HepG2 (cell line): ENCODE results near the gene COL27A1.

Experiments
- CEBPB ChIP-seq: IDR thresholded peaks from 2 replicates; pipeline ENCODE4 v1.6.1; 2011; ENCODE audit warnings: low read depth, low read length, improper control_type of control experiment, borderline replicate concordance
- CTCF ChIP-seq: sonication (generic); formaldehyde crosslinking; IDR thresholded peaks from 2 replicates; pipeline ENCODE4 v1.5.0; 2020; ENCODE audit warnings: mild to moderate bottlenecking, missing genetic modification reagents, moderate library complexity
- FOXM1 ChIP-seq: sonication (generic); formaldehyde crosslinking; IDR thresholded peaks from 2 replicates; pipeline ENCODE4 v1.5.0; 2020; ENCODE audit warnings: missing genetic modification reagents
- JUND ChIP-seq: sonication (generic); formaldehyde crosslinking; IDR thresholded peaks from 2 replicates; pipeline ENCODE4 v1.8.0; 2022; ENCODE audit warnings: mild to moderate bottlenecking, missing genetic modification reagents
- KAT8 ChIP-seq: IDR thresholded peaks from 2 replicates; pipeline ENCODE4 v1.6.1; 2016; ENCODE audit warnings: missing genetic modification reagents, missing compliant biosample characterization
- MAX ChIP-seq: IDR thresholded peaks from 2 replicates; pipeline ENCODE4 v1.6.1; 2012; ENCODE audit warnings: inconsistent platforms
- MXD1 ChIP-seq: sonication (generic); formaldehyde crosslinking; IDR thresholded peaks from 2 replicates; pipeline ENCODE4 v1.4.0; 2020; ENCODE audit warnings: mild to moderate bottlenecking, missing genetic modification reagents
- MXI1 ChIP-seq: IDR thresholded peaks from 3 replicates; pipeline ENCODE4 v1.6.1; 2012; ENCODE audit warnings: low read depth, low read length, inconsistent platforms, borderline replicate concordance
- POLR2A ChIP-seq, 2 experiments: IDR thresholded peaks; 2 replicates each; pipeline ENCODE4 v1.6.1; 2011; ENCODE audit warnings: low read depth in 2 of 2, low read length in 2 of 2, mild to moderate bottlenecking in 1 of 2, moderate library complexity in 1 of 2; ENCODE audit not compliant: insufficient read depth in 1 of 2
- USF2 ChIP-seq, 2 experiments: sonication (generic) in 1 of 2; formaldehyde crosslinking in 1 of 2; IDR thresholded peaks; 2 replicates each; pipeline versions ENCODE4 v1.5.1 to v1.6.1; 2011 to 2020; ENCODE audit warnings: borderline replicate concordance in 1 of 2, low read depth in 1 of 2, low read length in 1 of 2, mild to moderate bottlenecking in 1 of 2, missing genetic modification reagents in 1 of 2, moderate library complexity in 1 of 2

GRCh38 chr9:114164191-114164794, 9.0 kb downstream of the COL27A1 start:
- TF ChIP-seq USF2 (IDR thresholded peaks at IDR 0.05; ENCODE audit: low read depth, low read length) (no peak), USF2 (CRISPR knock-in tag; IDR thresholded peaks at IDR 0.05; ENCODE audit: borderline replicate concordance) (no peak), POLR2A (IDR thresholded peaks at IDR 0.05; ENCODE audit: insufficient read depth in 1 of 2, low read depth in 2 of 2, low read length in 2 of 2) (no peak), CEBPB (no peak), MXI1 (no peak), JUND (no peak), MXD1 (CRISPR knock-in tag) (no peak), CTCF (CRISPR knock-in tag) (no peak), KAT8 (CRISPR knock-in tag) (no peak), MAX (no peak), FOXM1 (CRISPR knock-in tag) (no peak)
